ENCODE results near the gene KCNJ10. TPM values are rescaled to one million over a fixed set of nuclear protein-coding genes. Genes with fewer than 3 reads are reported as not detected.

Gene KCNJ10
- total and polyA plus RNA-seq, 2 donors from 2014 or later: 4.9 to 57.6 TPM

GRCh38 chr1:160093069-160093395 lies 23.1 kb upstream of the KCNJ10 start:
- H3K27me3 ChIP-seq (ENCODE audit: control insufficient read depth, insufficient read depth, low read length): no peaks in the 10 kb centered on the region
- no peak overlapping the region for H3K9ac ChIP-seq (ENCODE audit: low read length in 3 of 3)
- DNase-seq (peak in 1 of 5 donors; percentile 35), FAIRE-seq (no peak)
- no peaks in the 10 kb centered on the region for H3K9me3 ChIP-seq (ENCODE audit: control insufficient read depth in 2 of 3, insufficient read depth in 1 of 3, low read length in 3 of 3)
- peaks cover 0 to 19% (median 3%) of the 10 kb centered on the region in 3 donors for H3K36me3 ChIP-seq (ENCODE audit: control insufficient read depth in 2 of 3, insufficient read depth in 3 of 3, low read length in 3 of 3)
- peaks cover 0 to 24% (median 15%) of the 10 kb centered on the region in 3 donors for H3K4me1 ChIP-seq (ENCODE audit: control insufficient read depth in 2 of 3, insufficient read depth in 2 of 3, low read depth in 1 of 3, low read length in 3 of 3)
- H3K27ac ChIP-seq (ENCODE audit: low read depth in 2 of 2, low read length in 2 of 2): no peak overlapping the region
- intact Hi-C loops (cut with DNase I): no loop called here
- H3K4me3 ChIP-seq (ENCODE audit: low read length in 3 of 3): no peak overlapping the region
- TF ChIP-seq, protein P1, sequence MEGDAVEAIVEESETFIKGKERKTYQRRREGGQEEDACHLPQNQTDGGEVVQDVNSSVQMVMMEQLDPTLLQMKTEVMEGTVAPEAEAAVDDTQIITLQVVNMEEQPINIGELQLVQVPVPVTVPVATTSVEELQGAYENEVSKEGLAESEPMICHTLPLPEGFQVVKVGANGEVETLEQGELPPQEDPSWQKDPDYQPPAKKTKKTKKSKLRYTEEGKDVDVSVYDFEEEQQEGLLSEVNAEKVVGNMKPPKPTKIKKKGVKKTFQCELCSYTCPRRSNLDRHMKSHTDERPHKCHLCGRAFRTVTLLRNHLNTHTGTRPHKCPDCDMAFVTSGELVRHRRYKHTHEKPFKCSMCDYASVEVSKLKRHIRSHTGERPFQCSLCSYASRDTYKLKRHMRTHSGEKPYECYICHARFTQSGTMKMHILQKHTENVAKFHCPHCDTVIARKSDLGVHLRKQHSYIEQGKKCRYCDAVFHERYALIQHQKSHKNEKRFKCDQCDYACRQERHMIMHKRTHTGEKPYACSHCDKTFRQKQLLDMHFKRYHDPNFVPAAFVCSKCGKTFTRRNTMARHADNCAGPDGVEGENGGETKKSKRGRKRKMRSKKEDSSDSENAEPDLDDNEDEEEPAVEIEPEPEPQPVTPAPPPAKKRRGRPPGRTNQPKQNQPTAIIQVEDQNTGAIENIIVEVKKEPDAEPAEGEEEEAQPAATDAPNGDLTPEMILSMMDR (IDR thresholded peaks at IDR 0.05; ENCODE audit: borderline replicate concordance, extremely low read depth, insufficient read depth): no peak

DNA sequence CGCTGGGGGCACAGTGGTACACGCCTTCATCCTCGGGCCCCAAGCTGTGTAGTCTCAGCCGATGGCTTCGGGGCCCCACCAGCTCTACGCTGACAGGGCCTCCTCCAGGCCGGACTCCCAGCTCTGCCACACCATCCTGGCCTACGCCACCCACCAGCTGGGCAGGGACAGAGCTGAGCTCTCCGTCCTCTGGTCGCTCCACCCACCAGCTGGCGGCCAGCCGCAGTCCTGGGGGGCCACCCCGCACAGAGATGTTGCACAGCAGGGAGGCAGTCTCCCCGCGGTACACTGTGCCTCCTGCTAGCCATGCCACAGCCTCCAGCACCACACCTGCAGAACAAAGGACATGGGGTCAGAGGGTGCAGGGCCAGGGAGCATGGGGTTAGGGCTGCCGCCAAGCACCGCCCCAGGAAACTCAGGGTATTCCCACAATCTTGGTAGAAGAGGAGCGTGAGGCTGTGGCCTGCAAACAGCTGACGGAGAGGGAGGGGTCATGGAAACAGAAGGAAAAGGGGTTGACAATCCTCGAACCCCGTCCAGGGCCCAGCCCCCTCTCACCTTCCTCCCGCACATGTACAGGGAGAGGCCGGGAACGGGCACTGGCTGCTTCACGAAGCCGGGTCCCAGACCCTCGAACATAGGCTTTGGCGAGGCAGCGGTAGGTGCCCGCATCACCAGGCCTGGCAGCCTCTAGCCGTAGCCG lies 22.6 kb upstream of the KCNJ10 start:
- Histone ChIP-seq H3K9me3 (ENCODE audit: control insufficient read depth in 2 of 3, insufficient read depth in 1 of 3, low read length in 3 of 3) (no peaks in the 10 kb centered on the region), H3K4me1 (ENCODE audit: control insufficient read depth in 2 of 3, insufficient read depth in 2 of 3, low read depth in 1 of 3, low read length in 3 of 3) (peaks cover 0 to 21% (median 15%) of the 10 kb centered on the region in 3 donors), H3K27me3 (ENCODE audit: control insufficient read depth, insufficient read depth, low read length) (no peaks in the 10 kb centered on the region), H3K9ac (ENCODE audit: low read length in 3 of 3) (no peak overlapping the region), H3K27ac (ENCODE audit: low read depth in 2 of 2, low read length in 2 of 2) (no peak overlapping the region), H3K36me3 (ENCODE audit: control insufficient read depth in 2 of 3, insufficient read depth in 3 of 3, low read length in 3 of 3) (peaks cover 0 to 19% (median 3%) of the 10 kb centered on the region in 3 donors), H3K4me3 (ENCODE audit: low read length in 3 of 3) (no peak overlapping the region)
- intact Hi-C loops (cut with DNase I): no loop called here
- TF ChIP-seq, protein P1 (IDR thresholded peaks at IDR 0.05; ENCODE audit: borderline replicate concordance, extremely low read depth, insufficient read depth): no peak
- DNase-seq (peak in 1 of 5 donors; percentile 26), FAIRE-seq (no peak)

- intact Hi-C loops (cut with DNase I): no loop called here
- TF ChIP-seq, protein P1 (IDR thresholded peaks at IDR 0.05; ENCODE audit: borderline replicate concordance, extremely low read depth, insufficient read depth): no peak
- peak in 1 of 5 donors; percentile 28 for DNase-seq
These were observed 21.8 kb upstream of the KCNJ10 start for GRCh38 chr1:160091666-160092223.

More at GRCh38 chr1:160091666-160092223, 21.8 kb upstream of the KCNJ10 start:
- no peaks in the 10 kb centered on the region for H3K27me3 ChIP-seq (ENCODE audit: control insufficient read depth, insufficient read depth, low read length)
- H3K36me3 ChIP-seq (ENCODE audit: control insufficient read depth in 2 of 3, insufficient read depth in 3 of 3, low read length in 3 of 3): peaks cover 0 to 19% (median 3%) of the 10 kb centered on the region in 3 donors
- H3K9me3 ChIP-seq (ENCODE audit: control insufficient read depth in 2 of 3, insufficient read depth in 1 of 3, low read length in 3 of 3): no peaks in the 10 kb centered on the region
- H3K27ac ChIP-seq (ENCODE audit: low read depth in 2 of 2, low read length in 2 of 2): no peak overlapping the region
- no peak for FAIRE-seq
- no peak overlapping the region for H3K4me3 ChIP-seq (ENCODE audit: low read length in 3 of 3)
- H3K9ac ChIP-seq (ENCODE audit: low read length in 3 of 3): no peak overlapping the region
- H3K4me1 ChIP-seq (ENCODE audit: control insufficient read depth in 2 of 3, insufficient read depth in 2 of 3, low read depth in 1 of 3, low read length in 3 of 3): peaks cover 0 to 14% (median 13%) of the 10 kb centered on the region in 3 donors

Measured in kidney (tissue), 14 donors.